VCaP (cell line): ENCODE data around the gene SIGLEC7.

Source experiments
- H3K27ac ChIP-seq: fragments of 450-650 bp; 2 replicates; pipeline ENCODE4 v1.5.1; 2017
- CTCF ChIP-seq: fragments of 450-650 bp; conservative IDR thresholded peaks from 2 replicates; pipeline ENCODE4 v1.5.1; 2017; ENCODE audit warnings: mild to moderate bottlenecking, moderate library complexity

SIGLEC7 gene

DNA sequence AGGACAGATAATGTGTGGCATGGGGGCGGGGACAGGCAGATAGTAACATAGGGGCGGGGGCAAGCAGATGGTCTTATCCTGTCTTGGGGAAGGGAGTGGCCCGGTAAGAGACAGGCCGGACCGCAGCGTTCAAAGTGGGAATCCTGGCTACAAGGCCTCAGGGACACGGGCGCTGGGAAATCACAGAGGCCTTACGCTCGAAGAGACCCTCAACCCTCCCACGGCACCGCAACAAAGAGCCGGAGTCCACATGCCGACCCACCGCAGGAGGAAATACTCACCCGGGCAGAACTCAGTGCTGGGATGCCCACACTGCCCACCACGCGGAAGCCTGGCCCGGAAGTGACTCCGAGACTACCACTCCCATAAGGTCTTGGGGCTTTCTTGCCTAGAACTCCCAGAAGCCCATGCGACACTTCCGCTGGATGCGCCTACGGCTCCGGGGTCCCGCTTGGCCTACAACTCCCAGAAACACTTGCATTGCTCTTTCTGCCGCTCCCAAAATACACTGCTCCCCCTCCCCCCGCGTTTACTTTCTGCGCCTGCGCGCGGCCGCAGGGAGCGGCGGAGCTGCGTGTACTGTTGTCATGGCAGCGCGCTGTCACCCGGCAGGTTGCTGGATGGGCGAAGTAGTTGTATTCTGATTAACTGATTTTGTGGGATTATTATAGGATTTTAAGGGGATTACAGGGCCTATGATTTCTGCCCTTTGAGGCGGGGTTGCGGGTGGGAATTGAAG, 33.9 kb upstream of the SIGLEC7 start, which contains the start of gene CTU1:
Gene CTU1 (minus strand): TSS at position 344 of the 739 bp plus-strand sequence. CDS start 3,840 bp downstream, outside the sequence.
- TF ChIP-seq CTCF = no peak
- peak within 1 kb of the TSS; percentile 79 for H3K27ac ChIP-seq

- TF ChIP-seq CTCF = no peak
- H3K27ac ChIP-seq = peak overlapping the region; percentile 79; the same call in 1 of the 2 replicates
Observed at GRCh38 chr19:51108805-51109146, 33.3 kb upstream of the SIGLEC7 start.

DNA sequence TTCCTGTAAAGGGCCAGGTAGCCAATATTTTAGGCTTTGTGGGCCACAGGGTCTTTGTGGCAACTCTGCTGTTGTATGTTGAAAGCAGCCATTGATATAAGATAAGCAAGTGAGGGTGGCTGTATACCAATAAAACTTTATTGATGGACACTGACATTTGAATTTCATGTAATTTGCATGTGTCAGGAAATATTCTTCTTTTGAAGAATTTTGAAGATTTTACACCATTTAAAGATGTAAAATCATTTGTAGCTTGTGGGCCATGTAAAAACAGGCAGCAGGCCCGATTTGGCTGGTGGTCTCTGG, 31.5 kb upstream of the SIGLEC7 start:
- no peak for TF ChIP-seq CTCF
- no peak overlapping the region for H3K27ac ChIP-seq

- TF ChIP-seq CTCF = peak; percentile 63
- H3K27ac ChIP-seq = no peak overlapping the region
Observed at GRCh38 chr19:51111606-51112005, 30.5 kb upstream of the SIGLEC7 start.

DNA sequence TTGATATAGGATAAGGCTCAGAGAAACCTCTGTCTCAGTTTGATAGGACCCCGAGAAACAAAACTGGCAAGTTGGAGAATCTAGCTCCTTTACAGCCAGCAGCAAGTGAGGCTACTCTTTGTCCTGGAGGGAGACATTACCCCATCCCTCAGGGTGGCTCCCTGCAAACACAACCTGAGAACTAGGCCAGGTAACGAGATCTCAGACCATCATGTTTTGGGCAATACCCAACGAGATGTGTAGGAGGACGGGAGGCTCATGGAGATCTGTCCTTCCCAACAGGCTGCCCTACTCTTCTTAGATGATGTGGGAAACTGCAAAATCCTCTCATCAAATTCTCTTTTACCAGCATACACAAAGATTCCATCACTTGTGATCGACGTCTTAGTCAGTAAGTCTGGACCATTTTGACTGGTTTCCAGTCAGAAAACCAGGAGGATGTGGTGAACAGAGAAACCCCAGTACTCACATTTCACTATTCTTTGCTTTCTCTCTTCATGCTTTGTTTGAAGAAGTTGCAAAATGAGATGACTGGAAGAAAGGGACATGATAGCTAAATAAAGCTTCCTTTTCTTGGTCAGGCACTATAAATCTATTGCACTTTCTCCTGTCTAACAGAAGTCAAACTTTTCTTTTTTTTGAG, 27.9 kb upstream of the SIGLEC7 start:
- H3K27ac ChIP-seq = no peak overlapping the region
- TF ChIP-seq CTCF = no peak

DNA sequence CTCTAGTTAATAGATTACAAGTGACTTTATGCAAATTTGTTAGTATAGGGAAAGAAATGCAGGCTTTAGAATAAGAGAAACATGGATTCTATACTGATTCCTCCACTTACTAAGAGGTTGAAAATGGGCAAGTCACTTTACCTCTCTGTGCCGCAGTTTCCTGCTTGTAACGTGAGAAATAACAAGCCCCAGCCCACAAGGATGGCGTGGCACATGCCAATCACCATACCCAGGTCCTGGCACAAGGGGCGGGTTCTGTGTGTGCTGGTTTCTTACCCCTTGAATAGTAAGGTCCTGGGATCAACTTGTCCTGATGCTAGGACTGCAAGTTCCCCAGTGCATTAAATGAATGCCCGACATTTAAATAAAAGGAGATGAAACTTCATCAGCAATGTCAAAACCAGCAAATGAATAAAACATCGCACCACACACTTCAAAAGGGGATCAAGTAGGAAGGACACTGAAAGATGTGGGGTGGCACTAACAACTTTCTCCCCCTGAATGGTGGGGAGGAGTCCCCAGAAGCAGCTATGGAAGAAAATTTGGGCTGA, 25.3 kb upstream of the SIGLEC7 start:
- no peak overlapping the region for H3K27ac ChIP-seq
- TF ChIP-seq CTCF = no peak

- H3K27ac ChIP-seq = no peak overlapping the region
- no peak for TF ChIP-seq CTCF
Observed at GRCh38 chr19:51119101-51119500, 23.0 kb upstream of the SIGLEC7 start.
